ENCODE data around the gene SNAPC2. TPM values are rescaled to one million over a fixed set of nuclear protein-coding genes. Genes with fewer than 3 reads are reported as not detected.

SNAPC2 gene
- total and polyA plus RNA-seq, 2 of the 13 experiments (the other 11 are each of a cell fraction or from before 2014, with no cell fraction given) = 10.2 to 12.7 TPM

- Histone ChIP-seq H3K9ac (ENCODE audit: insufficient read depth, low read depth, low read length) (no peak overlapping the region), H4K20me1 (ENCODE audit: insufficient read depth, low read length) (no peaks in the 10 kb centered on the region), H3K27ac (ENCODE audit: extremely low read length, insufficient read depth, low read length) (no peak overlapping the region), H3K36me3 (replicated peaks in 1 of 2; ENCODE audit: control insufficient read depth in 1 of 2, insufficient read depth in 2 of 2, low read length in 2 of 2) (no peaks in the 10 kb centered on the region), H3K4me3 (replicated peaks in 1 of 3; ENCODE audit: insufficient read depth in 1 of 3, low read depth in 2 of 3, low read length in 3 of 3) (no peak overlapping the region), H3K27me3 (ENCODE audit: control insufficient read depth in 1 of 2, insufficient read depth in 2 of 2, low read length in 2 of 2) (peaks cover 0 to 3% of the 10 kb centered on the region in 2 experiments; a peak in 1 of 5 replicates), H2AFZ (ENCODE audit: low read length) (no peak overlapping the region), H3K79me2 (ENCODE audit: insufficient read depth, low read length) (peaks cover 4% of the 10 kb centered on the region), H3K9me3 (ENCODE audit: low read length) (no peaks in the 10 kb centered on the region), H3K4me1 (ENCODE audit: insufficient read depth, low read length) (peaks cover 27% of the 10 kb centered on the region), H3K4me2 (ENCODE audit: low read depth, low read length) (no peak overlapping the region)
- no peak for FAIRE-seq
- in situ Hi-C loops (cut with HindIII; ENCODE audit: extremely low pct_ligation_motif_present, low pct_unique_long_range_greater_than_20kb) = no loop called here
- 85% methylated on average over 4 of the region's 4 CpGs for WGBS (ENCODE audit: low lambda C conversion rate)
- POLR2A ChIA-PET = no interaction called here
- ATAC-seq = no peak
- CTCF ChIA-PET (ENCODE audit: low intra/inter-chr PET ratio, low total read pairs) = no interaction called here
- no TSS peak for BruUV-seq (replicated peaks)
- DNase-seq (ENCODE audit: low spot score) = no peak
- no peak for TF ChIP-seq DNMT1 (CRISPR knock-in tag; IDR thresholded peaks at IDR 0.05)
- no peak for TF ChIP-seq ZNF10 (CRISPR knock-in tag; IDR thresholded peaks at IDR 0.05; ENCODE audit: borderline replicate concordance, low read depth)
- intact Hi-C loops (cut with micrococcal nuclease; ENCODE audit: unreplicated experiment) = no loop called here
Measured at GRCh38 chr19:7947939-7948338, 27.8 kb downstream of the SNAPC2 start.

GRCh38 chr19:7953060-7953459 lies 32.9 kb downstream of the SNAPC2 start:
- no peak for ATAC-seq

More at GRCh38 chr19:7953060-7953459, 32.9 kb downstream of the SNAPC2 start:
- no peaks in the 10 kb centered on the region for H3K79me2 ChIP-seq (ENCODE audit: insufficient read depth, low read length)
- H3K4me1 ChIP-seq (ENCODE audit: insufficient read depth, low read length) = peaks cover 16% of the 10 kb centered on the region
- no peaks in the 10 kb centered on the region; a peak in 2 of 5 replicates for H3K36me3 ChIP-seq (replicated peaks in 1 of 2; ENCODE audit: control insufficient read depth in 1 of 2, insufficient read depth in 2 of 2, low read length in 2 of 2)
- BruUV-seq (replicated peaks) = no TSS peak
- no peak overlapping the region for H3K9ac ChIP-seq (ENCODE audit: insufficient read depth, low read depth, low read length)
- H3K9me3 ChIP-seq (ENCODE audit: low read length) = no peaks in the 10 kb centered on the region
- in situ Hi-C loops (cut with HindIII; ENCODE audit: extremely low pct_ligation_motif_present, low pct_unique_long_range_greater_than_20kb) = no loop called here
- H3K4me2 ChIP-seq (ENCODE audit: low read depth, low read length) = no peak overlapping the region
- WGBS (ENCODE audit: low lambda C conversion rate) = 62% methylated on average over 3 of the region's 3 CpGs
- TF ChIP-seq ZNF737 (CRISPR knock-in tag; IDR thresholded peaks at IDR 0.05; ENCODE audit: borderline replicate concordance) = no peak
- TF ChIP-seq PCBP2 (optimal IDR thresholded peaks at IDR 0.05; ENCODE audit: low read depth, low read length, poor library complexity, severe bottlenecking) = peak; percentile 53
- TF ChIP-seq HNRNPK (IDR thresholded peaks at IDR 0.05; ENCODE audit: low read depth, low read length, poor library complexity, severe bottlenecking) = peak; percentile 36
- no peak for TF ChIP-seq ARID4A (CRISPR knock-in tag; IDR thresholded peaks at IDR 0.05; ENCODE audit: borderline replicate concordance)
- TF ChIP-seq GZF1 (CRISPR knock-in tag; IDR thresholded peaks at IDR 0.05) = no peak
- TF ChIP-seq ZNF572 (CRISPR knock-in tag; IDR thresholded peaks at IDR 0.05) = no peak
- no peak for FAIRE-seq
- ChIA-PET POLR2A (no interaction called here), CTCF (ENCODE audit: low intra/inter-chr PET ratio, low total read pairs) (no interaction called here)
- H4K20me1 ChIP-seq (ENCODE audit: insufficient read depth, low read length) = no peaks in the 10 kb centered on the region
- intact Hi-C loops (cut with micrococcal nuclease; ENCODE audit: unreplicated experiment) = no loop called here
- H3K27me3 ChIP-seq (ENCODE audit: control insufficient read depth in 1 of 2, insufficient read depth in 2 of 2, low read length in 2 of 2) = no peaks in the 10 kb centered on the region
- no peak overlapping the region for H3K4me3 ChIP-seq (replicated peaks in 1 of 3; ENCODE audit: insufficient read depth in 1 of 3, low read depth in 2 of 3, low read length in 3 of 3)
- H2AFZ ChIP-seq (ENCODE audit: low read length) = no peak overlapping the region
- no peak for DNase-seq (ENCODE audit: low spot score)
- no peak overlapping the region for H3K27ac ChIP-seq (ENCODE audit: extremely low read length, insufficient read depth, low read length)
